T47D (cell line): ENCODE results near the gene PSMB7.

ENCODE experiments used
- DNase-seq, 2 experiments: peaks; one replicate each; pipeline versions ENCODE4 v3.0.0 to v3.0.0-alpha.2; 2011 to 2012; ENCODE audit warnings: low read depth in 1 of 2, low spot score in 1 of 2
- JUND ChIP-seq: IDR thresholded peaks from 2 replicates; pipeline ENCODE4 v1.6.1; 2012; ENCODE audit warnings: low read depth
- in situ Hi-C: cut with HindIII; loops from 2 replicates; pipeline ENCODE4 v1.10.0; 2016; ENCODE audit warnings: low sequenced_read_pairs, low pct_unique_long_range_greater_than_20kb

The PSMB7 gene

DNA sequence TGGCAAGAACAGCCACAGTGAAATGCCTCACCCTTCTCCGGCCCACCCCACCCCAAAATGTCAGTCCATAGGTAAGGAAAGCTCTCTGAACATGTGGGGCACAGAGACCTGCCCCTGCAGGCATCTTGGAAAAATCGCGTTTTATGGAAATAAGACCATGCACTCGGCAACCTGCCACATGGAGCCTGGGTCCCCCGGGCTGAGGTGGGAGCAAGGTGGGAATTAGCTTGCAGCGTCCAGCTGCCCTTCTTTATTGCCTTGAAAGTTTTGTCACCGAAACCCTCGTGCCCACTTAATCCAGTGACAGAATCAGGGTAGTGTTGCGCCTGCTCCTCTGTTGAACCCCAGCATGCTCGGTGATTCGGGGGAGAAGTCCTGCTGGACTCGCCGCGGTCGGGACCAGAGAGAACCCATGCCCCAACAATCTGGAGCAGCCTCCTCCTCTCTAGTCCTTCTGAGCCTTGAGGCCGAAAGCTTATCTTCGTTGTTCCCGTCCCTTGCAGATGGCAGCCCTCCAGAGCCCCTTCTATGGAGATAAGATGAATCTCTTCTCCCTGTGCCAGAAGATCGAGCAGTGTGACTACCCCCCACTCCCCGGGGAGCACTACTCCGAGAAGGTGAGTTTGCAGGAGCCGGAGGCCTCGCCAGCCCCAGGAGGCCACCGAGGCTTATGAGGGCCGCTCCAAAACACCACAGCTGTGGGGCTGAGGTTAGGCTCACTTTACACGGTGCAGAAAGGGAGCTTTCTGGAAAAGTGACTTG lies 67.9 kb downstream of the PSMB7 start:
- no peak for DNase-seq
- in situ Hi-C loops = no loop called here
- TF ChIP-seq JUND = no peak

DNA sequence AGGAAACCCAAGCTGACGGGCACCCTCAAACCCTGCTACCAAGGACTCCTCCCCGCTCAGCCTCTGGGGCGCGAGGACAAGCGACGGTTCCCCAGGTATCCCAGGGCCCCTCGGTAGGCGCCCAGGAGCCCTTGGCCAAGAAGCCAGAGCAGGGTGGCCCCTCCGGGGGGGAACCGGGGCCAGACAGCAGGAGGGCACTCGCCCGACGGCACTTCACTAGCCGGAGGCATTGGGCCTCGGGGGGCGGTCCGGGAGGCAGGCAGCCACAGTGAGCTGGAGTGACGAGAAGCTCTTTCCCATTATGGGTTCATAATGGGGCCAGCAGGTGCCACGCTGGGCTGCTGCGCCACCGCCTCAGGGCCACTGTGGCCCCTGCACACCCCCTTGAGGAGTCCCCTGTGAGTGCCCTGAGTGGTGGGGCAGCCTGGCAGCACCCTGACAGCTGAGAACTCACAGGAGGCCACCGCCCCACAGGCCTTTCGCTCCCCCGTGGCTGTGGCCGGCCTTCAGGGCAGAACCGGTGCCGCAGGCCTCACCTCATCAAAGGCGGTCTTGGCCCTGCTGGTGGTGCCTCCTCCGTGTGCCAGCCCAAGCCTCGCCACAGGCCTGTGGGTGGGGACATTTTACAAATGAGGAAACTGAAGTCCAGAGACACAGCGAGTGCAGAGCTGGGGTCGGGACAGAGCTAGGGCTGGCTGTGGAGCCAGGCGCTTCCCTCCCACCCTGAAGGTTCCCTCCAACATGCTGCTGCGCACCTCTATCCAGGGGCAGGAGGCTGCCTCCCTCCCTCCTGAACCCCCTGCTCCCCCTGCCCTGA lies 68.7 kb downstream of the PSMB7 start:
- no peak for DNase-seq
- in situ Hi-C loops = no loop called here
- no peak for TF ChIP-seq JUND

DNA sequence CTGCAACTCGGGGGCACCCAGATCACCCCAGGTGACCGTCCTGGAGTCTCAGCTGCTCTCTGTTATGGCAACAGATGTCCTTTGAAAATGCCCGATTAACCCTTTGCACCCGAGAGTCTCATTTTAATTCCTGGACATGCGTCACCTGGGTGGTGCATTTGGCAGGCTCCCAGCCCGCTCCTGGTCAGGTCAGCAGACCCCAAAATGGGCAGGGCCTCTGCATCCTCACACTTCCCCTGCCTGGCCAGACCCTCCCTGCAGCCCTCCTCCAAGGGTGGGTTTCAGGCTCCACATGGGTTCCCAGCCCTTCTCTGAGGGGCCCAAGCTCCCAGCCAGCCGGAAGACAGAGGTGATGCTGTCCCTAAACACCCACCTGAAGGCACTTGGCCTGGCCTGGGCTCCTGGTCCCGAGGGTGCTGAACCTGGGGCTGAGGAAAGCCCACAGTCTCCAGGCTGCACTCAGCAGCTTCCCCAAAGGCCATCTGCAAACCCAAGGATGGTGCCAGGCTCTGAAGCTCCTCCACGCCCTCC lies 69.4 kb downstream of the PSMB7 start:
- no peak for DNase-seq
- in situ Hi-C loops = no loop called here
- no peak for TF ChIP-seq JUND

DNA sequence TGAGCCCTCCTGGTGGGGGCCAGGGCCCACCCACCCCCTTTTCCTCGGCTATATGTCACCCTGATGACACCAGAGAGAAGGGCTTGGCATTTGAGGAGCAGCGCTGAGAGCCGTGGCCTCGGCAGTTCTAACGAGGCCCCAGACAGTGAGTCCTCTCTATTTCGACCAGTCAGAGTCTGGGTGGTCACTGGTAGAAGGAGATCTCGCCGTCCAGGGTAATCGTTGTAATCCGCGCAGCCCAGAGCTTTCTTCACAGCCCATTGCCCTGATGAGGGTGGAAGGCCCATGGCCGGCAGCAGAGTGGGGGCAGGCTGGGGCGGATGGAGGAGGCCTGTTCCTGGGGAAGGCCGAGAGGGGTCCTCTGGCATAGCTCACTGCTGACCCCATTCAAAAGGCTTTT lies 70.2 kb downstream of the PSMB7 start:
- in situ Hi-C loops = no loop called here
- no peak for TF ChIP-seq JUND
- no peak for DNase-seq

DNA sequence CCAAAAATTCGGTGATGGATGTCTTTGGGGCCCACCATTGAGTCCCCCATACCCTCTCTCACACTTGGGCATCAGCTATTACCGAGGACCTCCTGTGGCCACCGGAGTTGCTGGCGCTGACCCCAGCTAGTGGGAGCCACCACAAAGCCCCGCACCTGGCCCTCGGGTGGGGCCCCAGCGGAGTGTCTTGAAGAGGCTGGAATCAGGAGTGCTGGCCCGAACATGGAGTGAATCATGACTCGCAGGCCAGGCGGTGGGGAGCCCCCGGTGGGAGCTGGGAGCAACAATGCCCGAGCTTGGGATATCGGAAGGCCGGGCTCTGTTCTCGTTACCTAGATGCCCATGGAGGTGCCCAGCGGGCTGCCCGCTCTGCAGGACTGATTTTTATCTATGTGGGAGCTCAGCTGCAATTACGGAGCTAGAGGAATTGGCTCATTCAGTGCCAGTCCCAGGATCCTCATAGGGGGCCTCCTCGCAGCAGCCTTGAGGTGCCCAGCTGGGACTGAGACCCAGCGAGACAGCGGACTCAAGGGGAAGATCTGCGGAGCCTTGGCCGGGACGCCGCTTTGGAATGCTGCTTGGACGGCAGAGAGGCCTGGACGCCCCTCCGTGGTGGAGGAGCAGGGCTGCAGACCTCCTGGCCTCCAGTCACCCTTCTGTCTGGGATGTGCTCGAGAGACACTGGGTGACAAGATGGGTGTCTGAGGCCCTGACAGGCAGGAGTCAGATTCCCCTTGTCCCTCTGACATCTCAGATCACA lies 70.8 kb downstream of the PSMB7 start:
- in situ Hi-C loops = no loop called here

DNA sequence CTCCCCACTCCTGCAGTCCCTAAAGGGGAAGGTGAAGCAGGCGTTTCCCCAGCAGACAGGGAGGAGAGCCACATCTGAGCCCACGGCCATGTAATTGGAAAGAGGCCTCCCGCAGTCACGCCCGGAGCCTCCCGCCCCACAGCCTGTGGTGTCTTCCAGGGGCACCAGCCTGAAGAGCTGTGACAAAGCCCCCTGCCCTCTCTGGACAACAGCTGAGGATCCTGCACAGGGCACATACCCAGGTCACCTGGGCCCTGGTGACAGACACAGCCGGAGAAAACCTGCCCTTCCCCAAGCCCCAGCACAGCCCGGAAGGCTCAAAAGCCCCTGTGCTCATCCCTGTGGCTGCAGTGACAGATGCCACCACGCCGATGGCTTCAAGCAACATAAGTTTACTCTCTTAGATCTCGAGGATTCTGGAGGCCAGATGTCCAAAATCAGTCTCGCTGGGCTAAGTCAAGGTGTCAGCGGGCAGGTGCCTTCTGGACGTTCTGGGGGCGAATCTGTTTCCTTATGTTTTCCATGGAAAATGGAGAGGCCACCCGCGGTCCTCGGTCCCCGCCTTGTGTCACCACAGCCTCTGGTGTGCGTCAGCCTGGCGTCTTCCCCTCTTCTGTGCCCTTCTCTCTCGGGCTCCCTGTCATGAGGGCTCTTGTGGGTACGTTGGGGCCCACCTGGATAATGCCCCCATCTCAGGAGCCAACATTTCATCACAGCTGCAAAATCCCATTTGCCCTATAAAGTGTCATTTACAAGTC lies 71.5 kb downstream of the PSMB7 start:
- no peak for DNase-seq
- no peak for TF ChIP-seq JUND
- in situ Hi-C loops = no loop called here

More for the DNA sequence above, 70.8 kb downstream of the PSMB7 start:
- no peak for DNase-seq
- TF ChIP-seq JUND = no peak

DNA sequence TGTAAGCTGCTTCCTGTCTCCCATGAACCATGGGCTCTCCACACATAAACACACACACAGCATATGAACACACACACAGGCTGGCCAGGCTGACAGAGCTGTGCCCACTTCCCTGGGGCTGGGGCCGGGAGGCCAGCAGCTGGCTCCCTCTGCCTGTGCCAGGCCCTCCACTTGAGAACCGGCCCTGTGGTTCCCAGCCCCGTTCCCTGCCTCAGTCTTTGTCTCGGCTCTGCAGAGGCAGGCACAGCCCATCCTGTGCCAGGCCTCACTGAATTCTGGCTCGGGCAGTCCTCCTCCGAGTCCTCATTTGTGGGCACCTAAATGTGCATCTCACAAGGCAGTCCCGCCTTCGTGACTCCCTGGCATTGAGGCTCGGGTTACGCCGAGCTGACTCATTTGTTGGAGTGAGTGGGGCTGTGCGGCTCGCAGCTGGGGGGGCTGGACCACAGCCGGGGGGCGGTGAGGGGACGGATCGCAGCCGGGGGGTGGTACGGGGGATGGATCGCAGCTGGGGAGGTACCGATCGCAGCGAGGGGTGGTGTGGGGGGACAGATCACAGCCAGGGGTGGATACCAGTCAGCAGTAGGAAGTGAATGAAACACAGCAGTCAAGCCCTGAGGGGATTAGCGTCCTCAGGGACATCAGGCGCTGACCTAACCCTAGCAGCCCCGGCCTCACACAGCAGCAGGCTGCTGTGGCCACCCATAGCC lies 72.3 kb downstream of the PSMB7 start:
- DNase-seq = peak in 1 of 2 experiments; percentile 28
- in situ Hi-C loops = no loop called here
- TF ChIP-seq JUND = no peak

DNA sequence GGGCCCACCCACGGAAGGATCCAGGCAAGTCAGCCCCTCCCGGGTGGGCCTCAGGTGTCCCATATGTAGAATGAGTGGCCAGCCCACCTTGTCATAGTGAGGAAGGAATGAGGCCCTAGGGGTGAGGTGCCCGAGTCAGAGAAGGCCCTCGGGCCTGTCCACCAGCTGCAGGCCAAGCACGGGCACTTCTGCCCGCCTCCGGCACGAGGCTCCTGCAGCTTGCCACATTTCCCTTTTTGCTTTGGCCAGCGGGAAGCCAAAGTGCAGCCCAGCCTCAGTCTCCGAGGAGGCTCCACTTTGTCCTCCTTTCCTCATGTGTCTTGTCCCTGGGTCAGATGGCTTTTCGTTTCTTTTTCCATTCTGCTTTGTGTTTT lies 72.9 kb downstream of the PSMB7 start:
- in situ Hi-C loops = no loop called here
- TF ChIP-seq JUND = no peak
- no peak for DNase-seq

DNA sequence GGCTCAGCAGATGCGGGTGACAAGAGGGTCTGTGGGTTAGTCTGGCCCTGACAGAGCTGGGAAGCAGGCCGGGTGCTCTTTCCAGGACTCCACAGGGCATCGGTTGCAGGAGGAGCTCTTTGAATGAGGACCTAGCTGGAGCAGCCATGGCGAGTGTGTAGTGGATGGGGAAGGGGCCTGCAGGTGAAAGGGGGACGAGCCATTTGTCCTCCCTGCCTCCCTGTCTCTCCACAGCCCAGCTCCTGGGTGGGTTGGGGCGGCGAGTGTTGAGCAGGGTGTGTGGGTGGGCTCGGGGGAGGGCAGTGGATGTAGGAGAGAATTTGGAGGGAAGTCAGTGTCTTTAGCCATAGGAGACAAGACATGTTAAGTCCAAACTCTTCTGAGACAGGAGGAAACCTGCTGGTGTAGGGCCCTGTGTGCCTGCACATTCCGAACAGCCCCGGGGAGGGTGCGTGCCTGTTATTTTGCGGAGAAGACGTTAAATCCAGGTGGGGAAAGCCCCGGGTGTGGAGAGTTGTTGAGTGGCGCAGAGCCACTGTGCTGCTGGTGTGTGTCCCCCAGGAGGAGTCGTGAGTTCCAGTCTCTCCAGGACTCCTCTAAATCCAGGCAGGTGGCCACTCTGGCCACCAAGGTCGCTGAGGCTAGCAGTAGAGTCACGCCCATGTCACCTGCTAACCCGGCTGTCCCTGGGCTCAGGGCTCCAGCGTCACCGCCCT lies 73.6 kb downstream of the PSMB7 start:
- DNase-seq = no peak
- in situ Hi-C loops = no loop called here
- no peak for TF ChIP-seq JUND

DNA sequence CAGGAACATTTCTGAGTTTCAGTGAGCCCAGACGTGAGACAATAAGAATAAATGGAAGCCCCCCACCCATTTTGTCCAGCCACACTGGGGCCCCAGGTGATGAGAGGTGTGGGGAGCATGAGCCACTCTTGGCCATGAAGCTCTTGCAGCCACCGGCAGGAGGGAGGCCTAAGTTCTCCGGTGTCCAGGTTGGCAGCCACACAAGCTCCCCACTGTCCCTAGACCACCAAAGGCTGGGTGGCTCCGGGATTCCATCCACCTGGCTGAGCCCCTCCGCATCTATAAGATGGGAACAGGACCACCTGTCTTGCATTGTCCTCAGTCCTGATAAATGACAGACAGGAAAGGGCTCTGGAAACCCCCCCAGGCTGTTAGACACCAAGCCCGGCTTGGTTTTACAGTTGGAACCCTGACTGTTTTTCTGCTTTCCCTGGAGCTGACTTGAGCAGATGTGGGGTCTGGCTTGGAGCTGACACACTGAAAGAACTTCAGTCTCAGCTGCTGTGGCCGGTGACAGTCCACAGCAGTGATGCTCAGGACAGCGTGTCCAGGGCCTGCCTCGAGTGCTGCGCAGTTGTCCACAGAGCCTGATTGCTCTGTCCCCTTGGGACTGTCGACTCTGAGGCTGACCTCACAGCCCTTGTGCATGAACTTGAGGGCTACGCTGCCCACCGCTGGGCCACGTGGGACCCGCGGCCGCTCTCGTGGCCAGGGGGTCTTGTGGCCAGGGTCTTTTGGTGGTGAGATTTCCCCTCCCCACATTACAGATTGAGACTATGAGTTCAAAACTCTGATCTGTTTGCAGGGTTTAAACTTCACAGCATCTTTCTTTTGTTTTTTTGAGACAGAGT lies 74.8 kb downstream of the PSMB7 start:
- in situ Hi-C loops = no loop called here
- no peak for DNase-seq
- no peak for TF ChIP-seq JUND
